ENCODE results near the gene OGFOD3. TPM values are rescaled to one million over a fixed set of nuclear protein-coding genes. Genes with fewer than 3 reads are reported as not detected.
"Not testable (repeated sequence)": the region's sequence is repeated elsewhere in the genome, so short reads cannot be mapped to it uniquely, and the experiment has no call there.

The OGFOD3 gene
- total RNA-seq, 2 experiments from 2014 or later = 22.0 to 25.0 TPM

GRCh38 chr17:82377924-82378740 lies 40.3 kb downstream of the OGFOD3 start:
- H3K27me3 Mint-ChIP-seq = peaks cover 28% of the 10 kb centered on the region
- DNase-seq (no peak), ATAC-seq (no peak)
- intact Hi-C loops (cut with micrococcal nuclease) = no loop called here
- POLR2A ChIA-PET = no interaction called here
- no peak overlapping the region for H3K4me3 Mint-ChIP-seq
- peaks cover 3% of the 10 kb centered on the region for H3K4me1 Mint-ChIP-seq (ENCODE audit: low read depth)
- H3K9me3 Mint-ChIP-seq = no peaks in the 10 kb centered on the region
- CTCF ChIA-PET = interaction anchor here (0.6 kb wide), 1 partner anchor 21 kb away, joined by 3 read pairs; no protein-coding TSS in a partner anchor
- no peak overlapping the region for H3K27ac Mint-ChIP-seq
- H3K36me3 Mint-ChIP-seq (ENCODE audit: low read depth) = no peaks in the 10 kb centered on the region
- no peak for TF ChIP-seq CTCF (IDR thresholded peaks at IDR 0.05)

GRCh38 chr17:82377294-82377693 lies 41.1 kb downstream of the OGFOD3 start:
- intact Hi-C loops (cut with micrococcal nuclease); H3K36me3 Mint-ChIP-seq (ENCODE audit: low read depth); ATAC-seq; H3K27ac Mint-ChIP-seq; H3K4me3 Mint-ChIP-seq; H3K9me3 Mint-ChIP-seq; DNase-seq; POLR2A ChIA-PET: not testable (repeated sequence)
- H3K4me1 Mint-ChIP-seq (ENCODE audit: low read depth) = peaks cover 11% of the 10 kb centered on the region
- peaks cover 36% of the 10 kb centered on the region for H3K27me3 Mint-ChIP-seq
- CTCF ChIA-PET = interaction anchor here (0.6 kb wide), 1 partner anchor 22 kb away, joined by 3 read pairs; no protein-coding TSS in a partner anchor

GRCh38 chr17:82376042-82376730 lies 42.2 kb downstream of the OGFOD3 start:
- TF ChIP-seq CTCF (IDR thresholded peaks at IDR 0.05) = no peak
- intact Hi-C loops (cut with micrococcal nuclease) = no loop called here
- Mint-ChIP-seq H3K27me3 (peaks cover 32% of the 10 kb centered on the region), H3K4me1 (ENCODE audit: low read depth) (peaks cover 10% of the 10 kb centered on the region), H3K27ac (no peak overlapping the region), H3K4me3 (no peak overlapping the region), H3K9me3 (no peaks in the 10 kb centered on the region), H3K36me3 (ENCODE audit: low read depth) (no peaks in the 10 kb centered on the region)
- no peak for DNase-seq
- no peak for ATAC-seq
- ChIA-PET POLR2A (interaction anchor here (0.7 kb wide), 1 partner anchor 648 kb away, joined by 3 read pairs; no protein-coding TSS in a partner anchor), CTCF (no interaction called here)

- H3K27ac Mint-ChIP-seq = no peak overlapping the region
- peaks cover 37% of the 10 kb centered on the region for H3K27me3 Mint-ChIP-seq
- H3K4me1 Mint-ChIP-seq (ENCODE audit: low read depth) = peaks cover 15% of the 10 kb centered on the region
- no peak for DNase-seq
- CTCF ChIA-PET = no interaction called here
- no peaks in the 10 kb centered on the region for H3K36me3 Mint-ChIP-seq (ENCODE audit: low read depth)
- ATAC-seq = no peak
- TF ChIP-seq CTCF (IDR thresholded peaks at IDR 0.05) = no peak
- intact Hi-C loops (cut with micrococcal nuclease) = no loop called here
- H3K9me3 Mint-ChIP-seq = no peaks in the 10 kb centered on the region
- no peak overlapping the region for H3K4me3 Mint-ChIP-seq
- POLR2A ChIA-PET = interaction anchor here (0.7 kb wide), 1 partner anchor 647 kb away, joined by 3 read pairs; no protein-coding TSS in a partner anchor
Measured at GRCh38 chr17:82375359-82376041, 42.9 kb downstream of the OGFOD3 start.

GRCh38 chr17:82374626-82375331 lies 43.6 kb downstream of the OGFOD3 start:
- DNase-seq = no peak
- ChIA-PET POLR2A (no interaction called here), CTCF (no interaction called here)
- H3K4me1 Mint-ChIP-seq (ENCODE audit: low read depth) = peaks cover 18% of the 10 kb centered on the region
- H3K27me3 Mint-ChIP-seq = peaks cover 35% of the 10 kb centered on the region
- TF ChIP-seq CTCF (IDR thresholded peaks at IDR 0.05) = no peak
- no peak overlapping the region for H3K27ac Mint-ChIP-seq
- no peak for ATAC-seq
- intact Hi-C loops (cut with micrococcal nuclease) = no loop called here
- H3K9me3 Mint-ChIP-seq = no peaks in the 10 kb centered on the region
- H3K4me3 Mint-ChIP-seq = no peak overlapping the region
- H3K36me3 Mint-ChIP-seq (ENCODE audit: low read depth) = no peaks in the 10 kb centered on the region

All from activated CD8-positive, alpha-beta T cell treated with anti-CD3 and anti-CD28 coated beads for 36 hours (primary cell).